Osteocyte (in vitro differentiated cells): ENCODE data around the gene RNF41. TPM values are rescaled to one million over a fixed set of nuclear protein-coding genes. Genes with fewer than 3 reads are reported as not detected.

ENCODE experiments used
- DNase-seq: peaks from one replicate; pipeline ENCODE4 v3.0.0; 2021; ENCODE audit warnings: mixed read lengths; ENCODE audit not compliant: unreplicated experiment; ENCODE audit errors: extremely low spot score
- H3K27ac Mint-ChIP-seq: one replicate; pipeline ENCODE4 v1.8.0; 2021; ENCODE audit warnings: mild to moderate bottlenecking, mixed read lengths; ENCODE audit not compliant: unreplicated experiment
- H3K27me3 Mint-ChIP-seq: one replicate; pipeline ENCODE4 v1.8.0; 2021; ENCODE audit warnings: mixed read lengths; ENCODE audit not compliant: unreplicated experiment
- H3K36me3 Mint-ChIP-seq: one replicate; pipeline ENCODE4 v1.8.0; 2021; ENCODE audit warnings: mixed read lengths; ENCODE audit not compliant: unreplicated experiment
- H3K4me1 Mint-ChIP-seq: one replicate; pipeline ENCODE4 v1.8.0; 2021; ENCODE audit warnings: mixed read lengths; ENCODE audit not compliant: unreplicated experiment
- H3K4me3 Mint-ChIP-seq: one replicate; pipeline ENCODE4 v1.8.0; 2021; ENCODE audit warnings: mild to moderate bottlenecking, moderate library complexity, mixed read lengths; ENCODE audit not compliant: unreplicated experiment
- H3K9me3 Mint-ChIP-seq: one replicate; pipeline ENCODE4 v1.8.0; 2021; ENCODE audit warnings: mixed read lengths; ENCODE audit not compliant: unreplicated experiment
- total RNA-seq: library from RNA; stranded (reverse); gene quantifications from 2 replicates; pipeline ENCODE4 v1.2.1, GENCODE V29; 2021
- TF ChIP-seq, protein P1 (sequence below): fragments of 200-600 bp; sonication (generic); IDR thresholded peaks from 2 replicates; pipeline ENCODE4 v1.5.0; 2021; ENCODE audit warnings: antibody characterized with exemption, mild to moderate bottlenecking, moderate library complexity

The RNF41 gene
- total RNA-seq, 1 donor from 2014 or later, result 71.2 TPM

- DNase-seq, result no peak
- no peaks in the 10 kb centered on the region for H3K27me3 Mint-ChIP-seq
- peak overlapping the region; percentile 99 for H3K4me3 Mint-ChIP-seq
These were observed 1.0 kb downstream of the RNF41 start for GRCh38 chr12:56220611-56221231.

GRCh38 chr12:56219840-56220239 lies 1.9 kb downstream of the RNF41 start:
- TF ChIP-seq, protein P1, sequence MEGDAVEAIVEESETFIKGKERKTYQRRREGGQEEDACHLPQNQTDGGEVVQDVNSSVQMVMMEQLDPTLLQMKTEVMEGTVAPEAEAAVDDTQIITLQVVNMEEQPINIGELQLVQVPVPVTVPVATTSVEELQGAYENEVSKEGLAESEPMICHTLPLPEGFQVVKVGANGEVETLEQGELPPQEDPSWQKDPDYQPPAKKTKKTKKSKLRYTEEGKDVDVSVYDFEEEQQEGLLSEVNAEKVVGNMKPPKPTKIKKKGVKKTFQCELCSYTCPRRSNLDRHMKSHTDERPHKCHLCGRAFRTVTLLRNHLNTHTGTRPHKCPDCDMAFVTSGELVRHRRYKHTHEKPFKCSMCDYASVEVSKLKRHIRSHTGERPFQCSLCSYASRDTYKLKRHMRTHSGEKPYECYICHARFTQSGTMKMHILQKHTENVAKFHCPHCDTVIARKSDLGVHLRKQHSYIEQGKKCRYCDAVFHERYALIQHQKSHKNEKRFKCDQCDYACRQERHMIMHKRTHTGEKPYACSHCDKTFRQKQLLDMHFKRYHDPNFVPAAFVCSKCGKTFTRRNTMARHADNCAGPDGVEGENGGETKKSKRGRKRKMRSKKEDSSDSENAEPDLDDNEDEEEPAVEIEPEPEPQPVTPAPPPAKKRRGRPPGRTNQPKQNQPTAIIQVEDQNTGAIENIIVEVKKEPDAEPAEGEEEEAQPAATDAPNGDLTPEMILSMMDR, result no peak
- H3K4me1 Mint-ChIP-seq, result peaks cover 32% of the 10 kb centered on the region
- H3K27me3 Mint-ChIP-seq, result no peaks in the 10 kb centered on the region
- peaks cover 10% of the 10 kb centered on the region for H3K36me3 Mint-ChIP-seq
- DNase-seq, result no peak
- H3K9me3 Mint-ChIP-seq, result no peaks in the 10 kb centered on the region
- peak overlapping the region; percentile 22 for H3K4me3 Mint-ChIP-seq
- peak overlapping the region; percentile 57 for H3K27ac Mint-ChIP-seq

More at GRCh38 chr12:56220611-56221231, 1.0 kb downstream of the RNF41 start:
- TF ChIP-seq, protein P1, result no peak
- H3K27ac Mint-ChIP-seq, result peak overlapping the region; percentile 99
- peaks cover 6% of the 10 kb centered on the region for H3K36me3 Mint-ChIP-seq
- no peaks in the 10 kb centered on the region for H3K9me3 Mint-ChIP-seq
- peaks cover 40% of the 10 kb centered on the region for H3K4me1 Mint-ChIP-seq

- H3K9me3 Mint-ChIP-seq, result no peaks in the 10 kb centered on the region
- H3K4me3 Mint-ChIP-seq, result no peak overlapping the region
- peaks cover 9% of the 10 kb centered on the region for H3K4me1 Mint-ChIP-seq
- no peaks in the 10 kb centered on the region for H3K27me3 Mint-ChIP-seq
- no peak overlapping the region for H3K27ac Mint-ChIP-seq
- TF ChIP-seq, protein P1, result no peak
- H3K36me3 Mint-ChIP-seq, result peaks cover 29% of the 10 kb centered on the region
- DNase-seq, result no peak
These were observed 5.3 kb downstream of the RNF41 start for GRCh38 chr12:56216461-56216860.

GRCh38 chr12:56213878-56214277 lies 7.8 kb downstream of the RNF41 start:
- peaks cover 3% of the 10 kb centered on the region for H3K4me1 Mint-ChIP-seq
- H3K27me3 Mint-ChIP-seq, result no peaks in the 10 kb centered on the region
- no peaks in the 10 kb centered on the region for H3K9me3 Mint-ChIP-seq
- TF ChIP-seq, protein P1, result no peak
- H3K36me3 Mint-ChIP-seq, result peaks cover 39% of the 10 kb centered on the region
- H3K4me3 Mint-ChIP-seq, result no peak overlapping the region
- no peak for DNase-seq
- no peak overlapping the region for H3K27ac Mint-ChIP-seq

GRCh38 chr12:56212361-56212760 lies 9.4 kb downstream of the RNF41 start:
- H3K36me3 Mint-ChIP-seq, result peaks cover 44% of the 10 kb centered on the region
- no peaks in the 10 kb centered on the region for H3K27me3 Mint-ChIP-seq
- no peak overlapping the region for H3K27ac Mint-ChIP-seq
- no peaks in the 10 kb centered on the region for H3K9me3 Mint-ChIP-seq
- TF ChIP-seq, protein P1, result no peak
- DNase-seq, result no peak
- no peak overlapping the region for H3K4me3 Mint-ChIP-seq
- H3K4me1 Mint-ChIP-seq, result peaks cover 3% of the 10 kb centered on the region
